ENCODE results near the gene CROCC. TPM values are rescaled to one million over a fixed set of nuclear protein-coding genes. Genes with fewer than 3 reads are reported as not detected.
A peak's percentile ranks its signal among the peaks of the same experiment; 100 is the strongest.
"Not testable (repeated sequence)": the region's sequence is repeated elsewhere in the genome, so short reads cannot be mapped to it uniquely, and the experiment has no call there.

CROCC gene
- total RNA-seq, 1 donor from 2014 or later = 15.2 TPM

DNA sequence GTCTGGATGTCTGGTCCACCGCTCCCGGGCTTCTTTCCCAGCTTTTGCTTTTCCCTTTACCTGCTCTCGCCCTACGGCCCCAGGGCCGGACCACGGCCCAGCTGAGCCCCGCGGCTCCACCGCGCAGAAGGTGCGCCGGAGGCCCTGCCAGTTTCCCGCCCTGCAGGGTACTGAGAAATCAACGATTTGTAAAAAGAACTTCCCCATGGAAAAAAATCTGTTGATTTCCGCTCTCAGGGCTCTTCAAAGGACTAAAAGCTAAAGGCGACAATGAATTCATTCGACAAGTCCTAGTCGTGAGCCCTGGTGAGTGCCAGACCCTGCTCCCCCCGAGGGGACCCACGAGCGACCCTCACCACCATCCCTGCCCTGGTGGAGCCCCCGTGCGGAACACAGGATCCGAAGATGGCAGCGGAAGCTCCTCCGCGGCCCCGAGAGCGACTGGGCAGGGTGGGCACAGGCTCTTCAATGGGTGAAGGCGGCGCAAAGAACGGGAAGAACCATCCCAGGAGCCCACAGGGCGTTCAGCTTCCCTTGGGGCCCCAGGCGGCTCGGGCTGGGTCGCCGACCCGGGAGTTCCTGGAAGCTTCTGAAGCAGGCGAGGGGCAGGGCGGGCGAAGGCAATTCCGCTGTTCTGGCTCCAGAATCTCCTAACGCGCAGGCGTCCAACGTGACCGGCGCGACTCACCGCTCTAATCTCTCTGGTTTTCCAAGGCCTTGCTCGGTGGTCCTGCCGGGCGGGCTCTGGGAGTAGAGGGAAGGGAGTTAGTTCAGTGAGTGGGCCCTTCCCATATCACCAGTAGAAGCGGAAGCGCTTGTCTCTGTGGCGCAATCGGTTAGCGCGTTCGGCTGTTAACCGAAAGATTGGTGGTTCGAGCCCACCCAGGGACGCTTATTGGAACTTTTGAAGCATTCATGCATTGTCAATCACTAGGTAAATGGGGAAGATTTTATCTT is 32.6 kb upstream of the CROCC start:
- peak overlapping the region; percentile 82 for H3K4me3 Mint-ChIP-seq
- no peaks in the 10 kb centered on the region for H3K9me3 Mint-ChIP-seq
- peaks cover 15% of the 10 kb centered on the region for H3K27me3 Mint-ChIP-seq (ENCODE audit: insufficient read depth, low read depth)
- no peaks in the 10 kb centered on the region for H3K9me3 ChIP-seq (ENCODE audit: low read depth)
- peak overlapping the region; percentile 83 for H3K27ac Mint-ChIP-seq
- no peaks in the 10 kb centered on the region for H4K20me1 ChIP-seq (ENCODE audit: low read depth)
- no peaks in the 10 kb centered on the region for H3K27me3 ChIP-seq
- peaks cover 14% of the 10 kb centered on the region for H3F3A ChIP-seq (ENCODE audit: low read depth)
- no peaks in the 10 kb centered on the region for H3K79me2 ChIP-seq (ENCODE audit: low read depth)
- H3K9ac ChIP-seq = no peak overlapping the region
- H3K4me3 ChIP-seq = peak overlapping the region; percentile 49
- no peaks in the 10 kb centered on the region for H3K36me3 Mint-ChIP-seq
- H3K36me3 ChIP-seq = no peaks in the 10 kb centered on the region
- peaks cover 6% of the 10 kb centered on the region for H3K4me1 Mint-ChIP-seq
- H3K4me1 ChIP-seq = no peaks in the 10 kb centered on the region
- TF ChIP-seq EZH2phosphoT487 (IDR thresholded peaks at IDR 0.05) (no peak), EZH2 (IDR thresholded peaks at IDR 0.05) (no peak)
- TF ChIP-seq, protein P1, sequence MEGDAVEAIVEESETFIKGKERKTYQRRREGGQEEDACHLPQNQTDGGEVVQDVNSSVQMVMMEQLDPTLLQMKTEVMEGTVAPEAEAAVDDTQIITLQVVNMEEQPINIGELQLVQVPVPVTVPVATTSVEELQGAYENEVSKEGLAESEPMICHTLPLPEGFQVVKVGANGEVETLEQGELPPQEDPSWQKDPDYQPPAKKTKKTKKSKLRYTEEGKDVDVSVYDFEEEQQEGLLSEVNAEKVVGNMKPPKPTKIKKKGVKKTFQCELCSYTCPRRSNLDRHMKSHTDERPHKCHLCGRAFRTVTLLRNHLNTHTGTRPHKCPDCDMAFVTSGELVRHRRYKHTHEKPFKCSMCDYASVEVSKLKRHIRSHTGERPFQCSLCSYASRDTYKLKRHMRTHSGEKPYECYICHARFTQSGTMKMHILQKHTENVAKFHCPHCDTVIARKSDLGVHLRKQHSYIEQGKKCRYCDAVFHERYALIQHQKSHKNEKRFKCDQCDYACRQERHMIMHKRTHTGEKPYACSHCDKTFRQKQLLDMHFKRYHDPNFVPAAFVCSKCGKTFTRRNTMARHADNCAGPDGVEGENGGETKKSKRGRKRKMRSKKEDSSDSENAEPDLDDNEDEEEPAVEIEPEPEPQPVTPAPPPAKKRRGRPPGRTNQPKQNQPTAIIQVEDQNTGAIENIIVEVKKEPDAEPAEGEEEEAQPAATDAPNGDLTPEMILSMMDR (IDR thresholded peaks at IDR 0.05) = no peak
- H2AFZ ChIP-seq (replicated peaks) = peak overlapping the region; percentile 69
- peak overlapping the region; percentile 71 for H3K27ac ChIP-seq
- DNase-seq (ENCODE audit: low spot score) = peak; percentile 82
- peak overlapping the region; percentile 60 for H3K4me2 ChIP-seq

DNA sequence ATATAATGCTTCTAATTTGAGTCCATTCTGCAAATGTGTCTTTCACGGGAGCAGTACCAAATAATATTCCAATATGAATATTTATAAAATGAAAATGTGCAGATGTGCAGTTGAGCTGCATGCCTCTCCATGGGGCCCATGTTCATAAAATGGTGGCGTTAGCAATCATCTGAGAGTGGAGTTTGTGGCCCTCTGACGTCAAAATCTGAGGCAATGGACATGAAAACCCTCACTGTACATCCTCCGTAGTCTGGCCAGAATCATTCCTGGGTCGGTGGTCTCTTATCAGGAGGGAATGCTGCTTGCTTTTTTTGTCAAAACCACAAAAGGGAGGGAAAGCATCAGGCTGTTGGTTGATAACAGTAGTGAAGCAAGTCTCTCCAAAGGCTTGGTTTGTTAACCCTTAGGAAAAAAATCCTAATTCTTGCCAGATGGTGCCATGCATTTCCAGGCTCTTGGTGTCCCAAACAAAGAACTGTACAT is 31.2 kb upstream of the CROCC start:
- peaks cover 14% of the 10 kb centered on the region for H3F3A ChIP-seq (ENCODE audit: low read depth)
- H4K20me1 ChIP-seq (ENCODE audit: low read depth); H3K36me3 Mint-ChIP-seq; H3K36me3 ChIP-seq; H3K9me3 Mint-ChIP-seq; H3K9ac ChIP-seq; DNase-seq (ENCODE audit: low spot score); H3K4me2 ChIP-seq; H3K79me2 ChIP-seq (ENCODE audit: low read depth); H2AFZ ChIP-seq (replicated peaks); H3K4me1 ChIP-seq; H3K4me3 ChIP-seq; H3K27ac ChIP-seq; H3K27ac Mint-ChIP-seq; H3K9me3 ChIP-seq (ENCODE audit: low read depth); H3K27me3 ChIP-seq: not testable (repeated sequence)
- peaks cover 12% of the 10 kb centered on the region for H3K27me3 Mint-ChIP-seq (ENCODE audit: insufficient read depth, low read depth)
- H3K4me3 Mint-ChIP-seq = peak overlapping the region; percentile 82
- H3K4me1 Mint-ChIP-seq = peaks cover 12% of the 10 kb centered on the region

DNA sequence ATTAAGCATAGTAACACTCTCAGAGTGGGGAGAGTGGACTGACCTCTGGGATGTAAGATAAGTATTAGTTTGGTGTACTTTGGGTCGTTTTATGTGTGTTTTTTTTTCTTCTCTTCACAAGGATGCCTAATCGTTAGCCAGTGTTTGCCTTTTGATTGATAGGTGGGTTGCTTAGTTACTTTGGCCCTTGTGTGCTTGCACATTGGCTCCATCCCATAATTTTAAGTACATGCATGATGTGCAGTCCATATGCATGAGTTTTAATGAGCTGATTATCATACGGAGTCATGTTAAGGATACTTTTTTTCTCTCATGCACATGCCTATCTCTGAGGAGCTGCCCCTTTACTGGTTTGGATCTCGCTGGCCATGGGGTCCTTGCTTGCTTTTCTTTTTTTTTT is 30.7 kb upstream of the CROCC start:
- H2AFZ ChIP-seq (replicated peaks); H3K27ac Mint-ChIP-seq; H3K4me2 ChIP-seq; H3K79me2 ChIP-seq (ENCODE audit: low read depth); H3K4me1 ChIP-seq; H3K9ac ChIP-seq; H3K27me3 ChIP-seq; H3K36me3 Mint-ChIP-seq; H4K20me1 ChIP-seq (ENCODE audit: low read depth); H3K9me3 Mint-ChIP-seq; H3K4me3 ChIP-seq; DNase-seq (ENCODE audit: low spot score); H3K27ac ChIP-seq; H3K9me3 ChIP-seq (ENCODE audit: low read depth); H3K36me3 ChIP-seq: not testable (repeated sequence)
- Mint-ChIP-seq H3K27me3 (ENCODE audit: insufficient read depth, low read depth) (peaks cover 14% of the 10 kb centered on the region), H3K4me3 (peak overlapping the region; percentile 27), H3K4me1 (peaks cover 12% of the 10 kb centered on the region)
- peaks cover 14% of the 10 kb centered on the region for H3F3A ChIP-seq (ENCODE audit: low read depth)

DNA sequence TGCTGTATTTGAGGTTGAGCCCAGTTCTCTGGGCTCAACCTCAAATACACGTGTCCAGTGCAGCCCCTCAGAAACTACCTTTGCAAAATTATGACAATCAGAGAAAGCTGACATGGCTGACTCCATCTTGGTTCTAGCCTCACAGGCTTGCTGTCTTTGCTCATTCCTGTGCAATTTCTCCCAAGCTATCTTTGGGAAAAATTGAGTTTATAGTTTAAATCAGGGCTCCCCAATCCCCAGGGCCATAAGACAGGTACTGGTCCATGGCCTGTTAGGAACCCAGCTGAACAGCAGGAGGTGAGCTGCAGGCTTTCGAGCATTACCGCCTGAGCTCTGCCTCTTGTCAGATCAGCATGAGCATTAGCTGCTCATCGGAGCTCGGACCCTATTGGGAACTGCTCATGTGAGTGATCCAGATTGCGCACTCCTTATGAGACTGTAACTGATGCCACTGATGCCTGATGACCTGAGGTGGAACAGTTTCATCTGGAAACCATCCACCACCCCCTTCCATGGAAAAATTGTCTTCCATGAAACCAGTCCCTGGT is 28.7 kb upstream of the CROCC start:
- H3K9ac ChIP-seq; H3K36me3 Mint-ChIP-seq; H3K4me3 Mint-ChIP-seq; H3K4me2 ChIP-seq; H2AFZ ChIP-seq (replicated peaks); H3K79me2 ChIP-seq (ENCODE audit: low read depth); H3K27me3 ChIP-seq; H4K20me1 ChIP-seq (ENCODE audit: low read depth); H3K4me3 ChIP-seq; H3K27ac Mint-ChIP-seq; H3K9me3 ChIP-seq (ENCODE audit: low read depth); H3K4me1 ChIP-seq; H3K36me3 ChIP-seq; DNase-seq (ENCODE audit: low spot score); H3K27ac ChIP-seq; H3K9me3 Mint-ChIP-seq: not testable (repeated sequence)
- Mint-ChIP-seq H3K4me1 (peaks cover 27% of the 10 kb centered on the region), H3K27me3 (ENCODE audit: insufficient read depth, low read depth) (peaks cover 13% of the 10 kb centered on the region)
- peaks cover 22% of the 10 kb centered on the region for H3F3A ChIP-seq (ENCODE audit: low read depth)

DNA sequence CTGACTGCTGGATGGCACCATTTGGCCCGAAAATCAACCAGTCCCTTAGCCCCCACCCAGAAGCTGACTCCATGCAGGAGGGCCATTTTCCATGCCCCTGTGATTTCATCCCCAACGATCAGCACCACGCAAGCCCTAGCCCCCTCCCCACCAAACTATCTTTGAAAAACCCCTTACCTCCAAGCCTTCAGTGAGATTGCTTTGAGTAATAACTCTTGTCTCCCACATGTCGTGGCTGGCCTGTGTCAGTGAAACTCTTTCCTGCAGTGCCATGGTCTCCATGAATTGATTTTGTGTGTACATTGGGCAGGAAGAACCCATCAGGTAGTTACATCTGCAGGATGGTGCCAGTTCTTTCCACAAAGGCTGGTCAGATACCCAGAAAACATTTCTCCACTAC is 27.9 kb upstream of the CROCC start:
- H3K9me3 Mint-ChIP-seq; H3K9me3 ChIP-seq (ENCODE audit: low read depth); H3K36me3 Mint-ChIP-seq; H3K4me3 ChIP-seq; H4K20me1 ChIP-seq (ENCODE audit: low read depth); H3K4me1 ChIP-seq; H3K9ac ChIP-seq; H3K79me2 ChIP-seq (ENCODE audit: low read depth); H3K36me3 ChIP-seq; H3K4me2 ChIP-seq; H3K27ac Mint-ChIP-seq; H3K27me3 ChIP-seq; H2AFZ ChIP-seq (replicated peaks); H3K4me3 Mint-ChIP-seq; DNase-seq (ENCODE audit: low spot score); H3K27ac ChIP-seq: not testable (repeated sequence)
- peaks cover 20% of the 10 kb centered on the region for H3F3A ChIP-seq (ENCODE audit: low read depth)
- H3K4me1 Mint-ChIP-seq = peaks cover 27% of the 10 kb centered on the region
- peaks cover 13% of the 10 kb centered on the region for H3K27me3 Mint-ChIP-seq (ENCODE audit: insufficient read depth, low read depth)

DNA sequence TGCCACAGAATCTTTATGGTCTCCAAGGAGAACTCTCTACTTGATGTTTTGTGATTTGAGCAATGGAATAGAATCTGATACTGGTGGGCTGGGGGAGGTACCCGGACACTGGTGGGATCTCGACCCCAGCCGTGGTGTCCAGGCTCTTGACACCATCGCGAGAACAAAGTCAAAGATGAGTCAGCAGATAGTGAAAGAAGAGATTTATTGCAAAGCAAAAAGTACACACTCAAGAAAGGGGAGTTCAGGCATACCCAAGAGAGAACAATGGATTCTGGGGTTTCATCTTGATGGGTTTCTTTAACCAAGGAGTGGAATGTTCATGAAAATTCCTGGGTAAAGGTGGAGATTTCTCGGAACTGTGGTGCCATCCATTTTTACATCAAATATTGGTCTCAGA is 27.4 kb upstream of the CROCC start:
- H3K4me2 ChIP-seq; H3K36me3 ChIP-seq; H3K36me3 Mint-ChIP-seq; H4K20me1 ChIP-seq (ENCODE audit: low read depth); H3K9me3 ChIP-seq (ENCODE audit: low read depth); H3K27me3 ChIP-seq; H3K4me1 ChIP-seq; H3K9ac ChIP-seq; DNase-seq (ENCODE audit: low spot score); H3K4me3 ChIP-seq; H2AFZ ChIP-seq (replicated peaks); H3K27ac ChIP-seq; H3K79me2 ChIP-seq (ENCODE audit: low read depth); H3K9me3 Mint-ChIP-seq; H3K27ac Mint-ChIP-seq: not testable (repeated sequence)
- H3F3A ChIP-seq (ENCODE audit: low read depth) = peaks cover 14% of the 10 kb centered on the region
- peaks cover 11% of the 10 kb centered on the region for H3K27me3 Mint-ChIP-seq (ENCODE audit: insufficient read depth, low read depth)
- H3K4me1 Mint-ChIP-seq = peaks cover 27% of the 10 kb centered on the region
- H3K4me3 Mint-ChIP-seq = peak overlapping the region; percentile 27

DNA sequence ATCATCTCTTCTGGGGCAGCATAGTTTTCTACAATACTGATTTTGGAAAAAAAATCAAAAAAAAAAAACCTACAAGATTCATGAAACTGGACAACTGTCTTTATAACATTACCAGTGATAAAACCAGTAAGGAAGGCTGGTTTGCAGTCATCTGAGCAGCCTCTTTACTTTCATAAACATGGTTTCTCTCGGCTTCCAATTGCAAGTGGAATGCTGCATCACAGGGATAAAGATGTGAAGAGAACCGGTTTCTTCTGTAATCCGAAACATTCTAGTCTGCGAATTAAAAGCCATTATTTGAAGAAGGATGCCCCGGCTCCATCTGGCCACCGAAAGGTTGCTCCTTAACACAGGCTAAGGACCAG is 26.5 kb upstream of the CROCC start:
- H3K36me3 ChIP-seq; DNase-seq (ENCODE audit: low spot score); H3K4me1 ChIP-seq; H3K36me3 Mint-ChIP-seq; H3K27ac ChIP-seq; H3K79me2 ChIP-seq (ENCODE audit: low read depth); H3K9me3 Mint-ChIP-seq; H2AFZ ChIP-seq (replicated peaks); H3K9me3 ChIP-seq (ENCODE audit: low read depth); H4K20me1 ChIP-seq (ENCODE audit: low read depth); H3K27me3 ChIP-seq; H3K9ac ChIP-seq; H3F3A ChIP-seq (ENCODE audit: low read depth): not testable (repeated sequence)
- peaks cover 11% of the 10 kb centered on the region for H3K27me3 Mint-ChIP-seq (ENCODE audit: insufficient read depth, low read depth)
- peaks cover 24% of the 10 kb centered on the region for H3K4me1 Mint-ChIP-seq
- peak overlapping the region; percentile 88 for H3K4me3 Mint-ChIP-seq
- Histone ChIP-seq H3K4me2 (peak overlapping the region; percentile 69), H3K4me3 (peak overlapping the region; percentile 41)
- H3K27ac Mint-ChIP-seq = peak overlapping the region; percentile 100

Data from neural progenitor cell (in vitro differentiated cells).